Measurements from ENCODE around the gene SEC16B.

DNA sequence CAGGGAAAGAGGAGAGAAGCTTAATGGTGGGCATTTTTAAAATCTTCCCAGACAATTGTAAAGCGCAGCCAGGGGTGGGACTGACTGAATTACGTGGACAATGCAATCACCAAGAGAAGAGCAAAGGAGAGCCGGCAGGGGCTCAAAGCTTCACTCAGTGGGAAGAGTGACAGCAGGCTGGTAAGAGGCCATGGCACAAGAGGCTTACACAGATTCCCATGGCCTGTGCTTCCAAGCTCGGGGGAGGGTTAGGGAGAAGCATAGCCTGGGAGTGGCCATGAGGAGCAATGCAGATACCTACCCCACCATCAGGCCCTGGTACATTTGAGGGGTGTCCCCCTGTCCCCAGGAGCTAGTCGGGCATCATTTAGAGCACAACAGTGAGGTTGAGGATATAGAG is 27.1 kb upstream of the SEC16B start:
- TF ChIP-seq, protein P1, sequence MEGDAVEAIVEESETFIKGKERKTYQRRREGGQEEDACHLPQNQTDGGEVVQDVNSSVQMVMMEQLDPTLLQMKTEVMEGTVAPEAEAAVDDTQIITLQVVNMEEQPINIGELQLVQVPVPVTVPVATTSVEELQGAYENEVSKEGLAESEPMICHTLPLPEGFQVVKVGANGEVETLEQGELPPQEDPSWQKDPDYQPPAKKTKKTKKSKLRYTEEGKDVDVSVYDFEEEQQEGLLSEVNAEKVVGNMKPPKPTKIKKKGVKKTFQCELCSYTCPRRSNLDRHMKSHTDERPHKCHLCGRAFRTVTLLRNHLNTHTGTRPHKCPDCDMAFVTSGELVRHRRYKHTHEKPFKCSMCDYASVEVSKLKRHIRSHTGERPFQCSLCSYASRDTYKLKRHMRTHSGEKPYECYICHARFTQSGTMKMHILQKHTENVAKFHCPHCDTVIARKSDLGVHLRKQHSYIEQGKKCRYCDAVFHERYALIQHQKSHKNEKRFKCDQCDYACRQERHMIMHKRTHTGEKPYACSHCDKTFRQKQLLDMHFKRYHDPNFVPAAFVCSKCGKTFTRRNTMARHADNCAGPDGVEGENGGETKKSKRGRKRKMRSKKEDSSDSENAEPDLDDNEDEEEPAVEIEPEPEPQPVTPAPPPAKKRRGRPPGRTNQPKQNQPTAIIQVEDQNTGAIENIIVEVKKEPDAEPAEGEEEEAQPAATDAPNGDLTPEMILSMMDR (conservative IDR thresholded peaks at IDR 0.05 in 1 of 2, IDR thresholded peaks at IDR 0.05 in 1 of 2; ENCODE audit: low read depth in 1 of 2, low read length in 2 of 2): no peak
- TF ChIP-seq EZH2 (IDR thresholded peaks at IDR 0.05; ENCODE audit: low read length, missing control alignments): no peak

All from fibroblast of lung (primary cell).